Measurements from ENCODE around the gene CFAP161.

CFAP161 gene, protein sequence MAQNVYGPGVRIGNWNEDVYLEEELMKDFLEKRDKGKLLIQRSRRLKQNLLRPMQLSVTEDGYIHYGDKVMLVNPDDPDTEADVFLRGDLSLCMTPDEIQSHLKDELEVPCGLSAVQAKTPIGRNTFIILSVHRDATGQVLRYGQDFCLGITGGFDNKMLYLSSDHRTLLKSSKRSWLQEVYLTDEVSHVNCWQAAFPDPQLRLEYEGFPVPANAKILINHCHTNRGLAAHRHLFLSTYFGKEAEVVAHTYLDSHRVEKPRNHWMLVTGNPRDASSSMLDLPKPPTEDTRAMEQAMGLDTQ

DNA sequence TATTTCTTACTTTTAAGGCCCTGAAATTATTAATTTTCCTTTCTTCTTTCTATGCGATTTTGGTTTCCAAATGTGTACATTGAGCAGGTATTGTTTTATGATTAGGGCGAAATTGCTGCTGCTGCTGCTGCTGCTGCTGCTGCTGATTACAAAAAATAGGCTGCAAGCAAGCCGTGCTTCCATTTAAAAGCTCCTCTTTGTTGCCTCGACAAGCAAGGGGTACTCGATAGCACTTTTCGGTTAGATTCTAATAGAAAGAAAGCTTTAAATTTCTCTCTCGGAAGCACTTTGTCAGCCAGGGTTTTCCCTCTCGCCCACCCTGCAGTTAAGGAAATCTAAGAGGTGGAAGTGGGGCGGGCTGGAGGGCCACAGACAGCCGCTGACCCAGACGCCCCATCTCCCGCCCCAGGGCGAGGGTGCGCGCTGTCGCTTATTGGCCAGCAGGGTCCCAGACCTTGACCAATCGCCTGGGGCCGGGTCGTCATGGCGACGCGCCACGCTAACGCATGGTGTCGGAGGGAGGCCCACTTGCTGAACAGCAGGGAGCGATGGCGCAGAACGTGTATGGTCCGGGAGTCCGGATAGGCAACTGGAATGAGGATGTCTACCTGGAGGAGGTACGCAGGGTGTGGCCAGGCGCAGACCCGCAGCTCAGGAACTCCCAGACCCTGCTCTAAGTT, at the start of gene CFAP161:
Gene CFAP161 (plus strand): TSS at position 489 of the 680 bp plus-strand sequence. CDS start 60 bp downstream, at position 549.
- DNase-seq = peak; percentile 33

DNA sequence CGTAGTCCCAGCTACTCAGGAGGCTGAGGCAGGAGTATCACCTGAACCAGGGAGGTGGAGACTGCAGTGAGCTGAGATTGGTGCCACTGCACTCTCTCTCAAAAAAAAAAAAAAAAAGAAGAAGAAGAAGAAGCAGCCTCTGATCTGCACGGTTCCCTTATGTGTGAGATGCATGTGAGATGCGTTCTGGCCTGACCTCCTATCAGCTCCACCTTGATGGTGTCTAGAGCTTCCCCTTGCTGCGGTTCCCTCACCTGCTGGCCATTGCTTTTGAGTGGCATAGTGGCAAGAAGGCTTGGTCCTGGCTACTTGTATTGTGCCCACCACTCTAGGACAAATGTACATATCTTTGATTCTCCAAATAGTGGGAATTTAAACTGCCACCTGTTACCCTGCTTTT, 49.4 kb upstream of the CFAP161 start:
- no peak for DNase-seq

DNA sequence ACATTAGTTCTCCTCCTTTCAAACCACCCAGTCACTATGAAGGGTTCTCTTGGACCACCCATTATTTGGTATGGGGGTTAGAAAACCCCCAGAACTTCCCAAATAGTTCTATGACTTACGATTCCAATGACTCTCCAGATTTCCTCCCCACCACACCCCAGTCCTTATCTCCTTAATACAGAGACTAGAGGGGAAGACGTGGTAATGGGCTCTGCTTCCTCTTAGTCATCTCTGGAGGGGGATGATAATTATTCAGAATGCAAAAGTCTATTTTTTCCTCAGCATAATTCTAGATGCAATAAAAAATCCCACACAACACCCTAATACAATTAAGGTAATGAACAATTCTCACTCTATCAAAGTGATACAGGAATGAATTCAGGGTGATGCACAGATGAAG, 48.9 kb upstream of the CFAP161 start:
- no peak for DNase-seq

DNA sequence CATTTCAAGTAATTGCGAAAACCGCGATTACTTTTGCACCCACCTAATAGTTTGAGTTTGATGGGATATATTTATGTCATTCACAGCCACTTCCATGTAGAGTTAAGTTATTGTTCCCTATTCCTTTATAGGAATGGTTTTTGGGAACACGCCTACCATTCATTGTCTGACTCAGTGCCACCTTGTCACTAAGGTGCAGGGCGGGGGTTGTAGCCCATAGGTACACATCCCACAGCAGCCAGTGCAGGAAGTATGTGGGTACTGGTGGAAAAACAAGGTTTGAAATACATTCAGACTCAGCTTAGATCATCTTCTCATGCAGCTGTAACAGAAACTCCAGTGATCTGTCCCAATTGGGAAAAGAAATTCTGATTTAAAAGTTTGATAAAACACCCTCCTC, 48.2 kb upstream of the CFAP161 start:
- no peak for DNase-seq

DNA sequence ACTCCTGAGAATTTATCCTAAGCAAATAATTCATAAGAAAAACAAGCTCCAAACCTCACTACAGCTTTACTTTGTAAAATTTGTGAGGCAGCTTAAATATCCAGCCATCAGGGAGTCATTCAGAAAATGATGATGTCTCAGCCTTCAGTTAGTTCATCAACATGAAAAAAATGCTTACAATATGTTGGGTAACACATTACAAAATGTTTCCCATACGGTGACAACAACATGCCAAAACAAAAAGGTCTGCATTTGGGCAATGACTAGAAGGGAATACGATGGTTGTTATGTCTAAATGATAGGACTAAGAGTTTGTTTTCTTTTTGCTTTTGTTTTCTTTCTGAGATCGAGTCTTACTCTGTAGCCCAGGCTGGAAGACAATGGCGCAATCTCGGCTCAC, 47.0 kb upstream of the CFAP161 start:
- DNase-seq = no peak

DNA sequence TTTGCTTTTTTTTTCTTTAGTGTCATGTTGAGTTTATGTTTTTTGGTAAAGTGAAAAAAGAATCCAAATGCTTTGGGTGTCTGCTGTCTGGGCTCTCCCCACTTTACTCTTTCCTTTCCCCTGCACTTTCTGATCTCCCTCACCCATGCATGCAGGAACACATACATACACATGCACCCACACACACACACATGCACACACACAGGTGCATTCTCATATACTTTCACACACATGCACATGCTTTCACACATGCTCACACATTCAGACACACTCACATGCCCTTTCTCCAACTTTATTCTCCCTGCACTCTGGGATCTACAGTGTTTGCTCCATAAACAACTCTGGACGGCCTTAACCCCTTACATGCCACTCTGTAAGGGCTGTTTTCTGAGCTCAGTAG, 46.4 kb upstream of the CFAP161 start:
- no peak for DNase-seq

DNA sequence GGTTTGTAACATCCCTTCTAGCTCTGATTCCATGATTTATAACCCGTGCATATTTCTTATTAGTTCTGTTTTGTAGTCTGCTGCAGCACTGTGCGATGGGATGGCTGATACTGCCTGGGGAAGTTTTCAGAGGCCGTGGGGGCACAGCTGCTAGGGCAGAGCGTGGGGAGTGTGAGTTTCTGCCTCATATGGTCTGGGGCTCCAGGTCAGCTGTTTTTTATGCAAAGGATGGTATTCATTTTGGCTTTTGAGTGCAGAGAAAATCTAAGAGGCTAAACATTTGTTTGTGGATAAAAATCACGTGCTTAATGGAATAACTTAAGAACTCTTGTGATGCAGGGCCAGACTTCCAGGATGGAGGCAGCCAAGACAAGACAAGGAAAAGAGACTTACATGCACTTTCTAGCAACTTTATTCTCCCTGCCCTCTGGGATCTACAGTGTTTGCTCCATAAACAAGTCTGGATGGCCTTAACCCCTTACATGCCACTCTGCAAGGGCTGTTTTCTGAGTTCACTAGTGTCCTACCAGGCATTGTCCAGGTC, 45.5 kb upstream of the CFAP161 start:
- DNase-seq = no peak

DNA sequence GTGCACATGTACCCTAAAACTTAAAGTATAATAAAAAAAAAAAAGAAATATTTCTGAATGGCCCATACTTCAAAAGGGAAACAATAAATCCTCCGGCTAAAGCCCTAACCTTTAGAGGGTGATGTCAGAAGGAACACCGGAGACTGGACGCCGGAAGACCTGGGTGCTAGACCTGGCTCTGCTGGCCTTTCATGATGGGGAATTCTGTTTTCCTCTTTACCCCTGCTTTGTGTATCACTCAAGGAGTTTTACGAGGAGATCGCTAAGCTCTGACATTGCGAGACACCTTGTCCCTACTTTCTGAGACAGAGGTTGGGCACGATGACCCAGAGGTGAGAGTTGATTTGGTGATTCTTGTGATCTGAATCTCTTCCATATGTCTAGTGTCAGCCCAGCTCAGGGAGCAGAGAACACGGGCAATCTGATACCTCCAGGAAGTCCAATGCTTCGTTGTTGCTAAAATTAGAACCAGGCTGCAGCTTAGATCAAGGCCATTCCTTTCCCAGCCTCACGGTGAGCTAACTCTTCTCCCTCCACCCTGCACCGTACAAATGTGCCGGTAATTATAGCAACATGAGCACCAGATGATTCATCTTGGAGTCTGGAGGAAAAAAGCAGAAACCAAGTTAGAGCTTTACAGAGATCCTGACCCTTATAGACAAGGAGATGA, 42.0 kb upstream of the CFAP161 start:
- DNase-seq = no peak

DNA sequence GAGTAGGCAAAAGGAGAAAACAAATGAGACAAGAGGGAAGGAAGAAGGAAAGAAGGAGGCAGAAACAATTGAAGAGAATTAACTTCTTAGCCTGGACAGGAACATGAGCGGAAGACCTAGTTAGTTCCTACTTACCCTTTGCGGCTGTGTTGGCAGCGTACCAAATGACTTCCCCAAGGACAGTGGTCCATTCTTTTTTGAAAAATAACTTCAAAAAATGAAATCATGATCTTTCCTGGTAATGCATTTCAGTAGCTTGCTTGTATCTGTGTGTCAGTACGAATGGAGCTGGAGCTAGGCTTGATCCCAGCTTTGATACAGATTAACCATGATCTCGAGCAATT, 41.5 kb upstream of the CFAP161 start:
- no peak for DNase-seq

DNA sequence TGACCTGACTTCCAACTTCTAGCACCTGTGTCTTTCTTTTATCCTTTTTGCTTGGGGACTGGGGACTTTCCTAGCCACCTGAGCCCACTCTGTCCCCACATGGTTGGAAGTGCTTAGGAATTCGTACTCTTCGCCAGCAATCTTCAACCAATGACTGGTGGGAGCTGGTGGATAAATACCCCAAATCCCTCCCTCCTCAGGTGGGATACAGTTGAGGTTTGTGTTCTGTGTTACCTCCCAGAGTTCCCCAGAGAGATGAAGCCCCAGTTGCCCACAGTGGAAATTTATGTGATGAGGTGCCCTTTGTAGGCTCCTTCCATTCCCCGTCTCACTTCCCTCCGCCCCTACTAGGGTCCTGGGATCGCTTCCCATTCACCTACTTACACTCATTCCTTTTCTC, 40.1 kb upstream of the CFAP161 start:
- no peak for DNase-seq

DNA sequence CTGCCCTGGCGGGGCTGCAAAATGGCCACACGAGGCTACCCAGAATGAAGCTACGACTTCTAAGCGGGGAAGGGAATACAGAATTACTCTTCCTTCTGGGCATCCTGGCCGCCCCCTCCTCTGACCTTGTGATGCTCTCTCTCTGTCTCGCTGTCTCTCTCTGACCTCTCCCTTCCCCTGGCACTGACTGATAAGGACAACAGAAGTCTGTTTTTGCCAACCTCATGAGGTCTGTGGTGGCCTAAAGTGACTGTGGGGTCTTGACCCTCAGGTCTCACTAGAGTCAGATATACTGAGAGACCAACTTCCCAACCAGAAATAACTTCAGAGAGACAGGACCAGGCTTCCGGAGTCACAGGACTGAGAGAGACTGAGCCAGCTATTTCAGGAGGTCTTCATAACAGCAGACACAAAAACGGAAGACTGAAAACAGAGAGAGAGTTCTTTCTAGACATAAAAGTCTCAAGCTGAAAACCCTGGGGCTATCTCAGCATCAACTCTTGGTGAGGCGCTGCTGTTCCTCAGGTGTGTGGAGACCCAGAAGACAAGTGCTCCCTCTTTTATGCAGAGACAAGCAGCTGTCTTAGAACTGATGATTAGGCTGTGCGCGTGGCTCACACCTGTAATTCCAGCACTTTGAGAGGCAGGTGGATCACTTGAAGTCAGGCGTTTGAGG, 38.2 kb upstream of the CFAP161 start:
- no peak for DNase-seq

DNA sequence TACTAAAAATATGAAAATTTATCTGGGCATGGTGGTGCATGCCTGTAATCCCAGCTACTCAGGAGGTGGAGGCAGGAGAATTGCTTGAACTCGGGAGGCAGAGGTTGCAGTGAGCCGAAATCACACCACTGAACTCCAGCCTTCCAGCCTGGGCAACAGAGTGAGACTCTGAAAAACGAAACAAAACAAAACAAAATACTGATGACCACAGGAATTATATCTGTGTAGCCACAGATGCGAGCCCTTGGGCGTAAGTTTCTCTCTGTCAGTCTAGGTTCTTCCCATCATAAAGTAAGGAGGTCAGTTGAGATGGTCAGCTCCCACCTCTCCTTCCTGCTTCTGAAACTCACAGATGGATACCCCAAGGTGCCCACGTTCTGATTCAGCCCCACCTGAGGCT, 37.7 kb upstream of the CFAP161 start:
- DNase-seq = no peak

DNA sequence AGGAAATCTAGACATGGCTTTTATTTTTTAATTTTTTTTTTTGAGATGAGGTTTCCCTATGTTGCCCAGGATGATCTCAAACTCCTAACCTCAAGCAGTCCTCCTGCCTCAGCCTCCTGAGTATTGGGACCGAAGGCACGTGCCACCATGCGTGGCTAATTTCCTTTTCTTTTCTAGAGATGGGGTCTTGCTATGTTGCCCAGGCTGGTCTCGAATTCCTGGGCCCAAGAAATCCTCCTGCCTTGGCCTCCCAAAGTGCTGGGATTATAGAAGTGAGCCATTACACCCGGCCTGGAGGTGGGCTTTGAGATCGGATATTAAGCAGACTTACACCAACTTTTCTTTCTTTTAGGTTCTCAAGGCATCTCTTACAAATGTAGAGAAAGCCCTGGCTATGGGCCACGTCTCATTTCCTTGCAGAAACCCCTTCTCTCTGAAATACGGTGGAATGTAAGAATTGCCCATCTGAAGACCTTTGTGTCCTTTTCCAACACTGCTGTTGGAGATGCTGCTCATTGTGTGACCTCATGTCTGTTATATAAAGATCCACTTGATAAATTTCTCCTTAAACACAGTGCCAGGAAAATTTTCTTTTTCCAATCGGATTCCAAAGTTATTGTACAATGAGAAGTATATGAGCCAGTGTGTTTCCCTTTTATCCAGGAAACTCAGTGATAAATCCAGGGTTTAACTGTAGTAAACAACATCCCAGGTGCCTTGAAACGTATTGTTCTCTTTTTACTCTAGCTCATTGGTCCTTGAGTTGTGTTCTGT, 36.8 kb upstream of the CFAP161 start:
- no peak for DNase-seq

DNA sequence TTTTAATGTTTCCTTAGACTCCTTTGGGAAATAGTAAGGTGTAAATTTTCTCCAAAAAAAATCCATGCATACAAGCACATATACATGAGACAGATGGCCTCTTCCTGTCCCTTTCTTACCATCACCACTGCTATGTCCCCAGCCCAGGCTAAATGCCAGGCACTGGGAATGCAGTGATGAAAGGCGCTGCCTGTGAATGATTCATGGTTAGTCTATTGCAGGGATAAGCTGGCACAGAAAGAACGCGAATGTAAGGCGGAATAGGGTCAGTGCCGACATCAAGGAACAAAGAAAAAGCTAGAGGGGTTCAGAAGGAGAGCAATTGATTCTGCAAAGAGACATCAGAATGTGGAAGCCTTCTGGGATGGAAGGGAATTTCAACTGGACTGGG, 36.2 kb upstream of the CFAP161 start:
- DNase-seq = no peak

DNA sequence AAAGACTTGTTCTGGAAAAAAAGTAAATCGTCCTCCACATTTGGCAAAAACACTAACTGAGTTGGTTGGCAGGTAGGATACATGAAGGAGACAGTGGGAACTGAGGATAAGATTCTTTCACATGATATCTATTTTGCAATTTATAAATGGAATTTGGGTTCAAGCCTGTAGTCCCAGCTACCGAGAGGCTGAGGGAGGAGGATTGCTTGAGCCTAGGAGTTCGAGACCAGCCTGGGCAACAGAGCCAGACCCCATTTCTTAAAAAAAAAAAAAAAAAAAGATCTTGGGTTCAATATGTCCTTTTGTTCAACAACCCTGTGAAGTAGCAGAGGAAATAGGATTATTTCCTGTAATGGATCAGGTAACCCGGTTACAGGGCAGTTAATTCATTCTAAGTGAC, 35.7 kb upstream of the CFAP161 start:
- DNase-seq = no peak

DNA sequence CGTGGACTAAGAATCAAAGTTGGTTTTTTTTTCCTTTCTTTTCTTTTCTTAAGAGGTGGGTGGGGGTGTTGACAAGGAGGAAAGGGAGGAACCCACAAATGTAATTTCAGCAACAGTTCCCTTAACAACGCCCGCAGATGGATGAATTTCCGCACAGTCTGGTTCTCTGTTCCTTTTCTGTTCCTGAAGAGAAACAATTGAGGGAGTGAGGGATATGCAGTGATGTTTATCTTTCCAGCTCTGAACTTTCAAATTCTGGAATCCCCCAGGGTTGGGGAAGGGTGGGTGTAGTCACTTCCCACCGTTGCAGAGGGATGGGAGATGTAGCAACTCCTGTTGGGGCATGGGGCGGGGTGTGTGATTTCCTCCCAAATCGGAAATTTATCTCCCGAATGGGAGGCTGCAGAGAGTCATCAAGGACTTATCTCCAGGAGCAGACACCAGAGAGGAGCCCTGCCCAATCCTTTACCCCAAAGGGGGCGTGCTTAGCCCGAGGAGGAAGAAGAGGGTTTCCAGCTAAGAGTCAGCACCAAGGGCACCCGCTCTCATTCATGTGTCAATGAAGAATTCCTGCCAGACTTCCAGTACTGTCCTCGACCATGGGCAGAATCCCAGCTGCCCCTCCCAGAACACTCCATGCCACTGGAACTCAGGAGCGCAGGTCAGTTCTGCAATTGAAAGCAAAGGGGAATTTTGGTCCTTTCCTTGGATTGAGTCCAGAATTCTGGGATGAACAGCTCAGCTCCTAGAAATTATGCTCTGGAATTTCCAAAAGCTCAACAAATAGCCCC, 35.0 kb upstream of the CFAP161 start:
- DNase-seq = no peak

DNA sequence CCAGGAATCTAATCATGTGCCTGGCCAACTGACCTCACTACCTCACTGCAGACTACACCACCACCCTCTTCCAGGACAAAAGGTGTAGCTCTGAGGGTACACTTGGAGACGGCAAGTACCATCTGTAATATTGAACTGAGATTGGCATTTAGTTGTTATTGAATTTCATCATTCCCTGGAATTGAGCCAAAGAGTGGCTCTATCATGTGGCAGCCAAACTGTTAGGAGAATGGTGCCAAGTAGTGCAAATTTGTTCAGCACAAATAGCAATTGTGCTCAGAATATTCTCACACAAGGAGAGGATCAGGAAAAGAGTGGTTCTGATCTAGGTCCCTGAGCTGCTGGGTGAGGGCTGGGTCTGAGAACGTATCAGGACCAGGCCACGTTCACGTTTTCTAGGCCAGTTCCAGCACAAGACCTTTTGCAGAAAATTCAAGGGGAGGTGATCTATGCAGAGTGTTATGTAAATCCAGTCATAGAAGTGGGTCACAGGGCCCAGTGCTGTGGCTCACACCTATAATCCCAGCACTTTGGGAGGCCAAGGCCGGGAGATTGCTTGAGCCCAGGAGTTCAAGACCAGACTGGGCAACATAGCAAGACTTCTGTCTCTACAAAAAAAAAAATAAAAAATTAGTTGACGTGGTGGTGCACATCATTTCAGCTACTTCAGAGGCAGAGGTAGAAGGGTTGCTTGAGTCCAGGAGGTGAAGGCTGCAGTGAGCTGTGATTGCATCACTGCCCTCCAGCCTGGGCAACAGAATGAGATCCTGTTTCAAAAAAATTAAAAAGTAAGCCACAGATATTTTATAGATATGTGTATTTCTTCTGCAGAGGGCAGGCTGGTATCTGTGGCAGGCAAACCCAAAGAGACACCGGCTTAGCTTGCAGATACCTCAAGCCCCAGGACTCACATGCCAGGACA, 31.9 kb upstream of the CFAP161 start:
- DNase-seq = no peak

DNA sequence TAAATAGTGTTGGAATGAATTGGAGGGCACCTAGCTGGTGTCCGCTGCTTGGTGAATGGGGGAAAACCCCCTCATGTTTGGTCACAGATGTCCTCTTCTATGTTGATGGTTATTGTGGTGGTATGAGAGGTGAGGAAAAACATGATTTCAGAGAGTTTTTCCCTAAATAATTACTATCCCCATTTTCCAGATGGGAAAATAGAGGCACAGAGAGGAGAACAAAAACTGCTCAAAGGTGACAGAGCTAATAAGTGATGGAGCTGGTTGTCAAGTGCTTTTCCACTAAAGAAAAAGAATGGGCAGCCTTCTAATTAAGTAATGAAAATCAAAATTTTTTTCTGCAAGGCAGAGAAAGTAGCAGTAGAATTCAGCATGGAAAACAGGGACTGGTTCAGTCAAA, 30.2 kb upstream of the CFAP161 start:
- no peak for DNase-seq

DNA sequence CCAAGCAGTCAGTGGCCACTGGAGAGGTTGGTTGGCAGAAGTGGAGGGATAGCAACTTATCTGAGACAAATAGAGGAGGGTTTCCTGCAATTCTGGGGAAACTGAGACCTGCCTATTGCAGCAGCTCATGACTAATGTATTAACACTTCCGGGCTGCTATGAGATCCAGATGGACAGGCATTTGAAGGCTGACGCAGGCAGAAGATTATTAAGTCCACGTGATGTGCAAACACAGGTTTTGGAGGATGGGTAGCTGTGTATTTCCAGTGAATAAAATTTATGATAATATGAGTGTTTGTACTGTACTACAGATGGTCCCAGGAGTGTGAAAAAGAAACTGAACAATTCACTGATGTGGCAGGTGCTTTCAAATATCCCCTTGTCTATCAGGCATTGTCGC, 28.5 kb upstream of the CFAP161 start:
- DNase-seq = no peak

DNA sequence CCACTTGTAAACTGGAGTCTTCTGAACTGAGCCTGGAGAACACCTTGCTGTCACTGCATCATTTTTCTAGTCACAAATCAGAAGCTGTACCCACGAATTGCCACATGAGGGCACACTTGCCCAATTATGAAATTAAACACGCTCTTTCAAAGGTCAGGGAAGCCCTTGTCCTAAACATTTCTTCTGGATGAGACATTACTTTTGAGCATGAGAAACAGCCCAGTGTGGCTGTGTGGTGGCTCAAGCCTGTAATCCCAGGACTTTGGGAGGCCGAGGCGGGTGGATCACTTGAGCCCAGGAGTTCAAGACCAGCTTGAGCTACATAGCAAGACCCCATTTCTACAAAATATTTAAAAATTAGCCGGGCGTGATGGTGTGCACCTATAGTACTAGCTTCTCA, 27.5 kb upstream of the CFAP161 start:
- DNase-seq = peak; percentile 38

DNA sequence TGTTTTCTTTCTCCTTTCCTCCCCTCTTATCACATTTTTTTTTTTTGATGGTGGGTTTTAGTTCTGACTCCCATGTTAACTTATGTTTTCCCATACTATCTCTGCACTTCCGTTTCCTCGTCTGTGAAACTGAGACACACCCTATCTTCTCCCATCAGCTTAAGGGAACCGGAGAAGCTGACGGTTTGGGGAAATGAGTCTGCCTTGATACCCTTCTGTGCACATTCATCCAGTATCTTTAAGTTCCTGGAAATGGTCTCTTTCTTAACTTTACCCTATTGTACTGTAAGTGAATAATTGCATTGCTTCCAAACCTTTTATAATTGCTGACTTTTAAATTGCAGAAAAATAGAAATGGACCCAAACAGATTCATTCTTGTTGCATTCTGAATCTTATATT, 26.2 kb upstream of the CFAP161 start:
- no peak for DNase-seq
